H1 (cell line): ENCODE results near the gene RASGRP3. TPM values are rescaled to one million over a fixed set of nuclear protein-coding genes. Genes with fewer than 3 reads are reported as not detected.

Experiments
- CTCF ChIA-PET: fragments of 300-600 bp; sonication (Branson Sonifier 250); formaldehyde crosslinking; loops from one replicate; lab custom pipeline; 2021; ENCODE audit not compliant: partially characterized antibody; lab: Charles Lee
- POLR2A ChIA-PET: fragments of 300-600 bp; sonication (Branson Sonifier 250); formaldehyde crosslinking; loops from one replicate; lab custom pipeline; 2021; ENCODE audit warnings: inconsistent platforms; ENCODE audit not compliant: partially characterized antibody; lab: Charles Lee
- DNase-seq, 2 experiments: peaks; one replicate each; pipeline versions ENCODE4 v3.0.0 to v3.0.0-alpha.2; 2010 to 2022; ENCODE audit warnings: low spot score in 2 of 2, low read depth in 1 of 2, mixed read lengths in 1 of 2
- FAIRE-seq: peaks from 2 replicates; lab custom pipeline; 2011; peaks lifted over from hg19 to GRCh38; lab: Jason Lieb, UNC
- H2AFZ ChIP-seq: 2 replicates; pipeline ENCODE4 v1.8.1; 2012; ENCODE audit warnings: low read length, inconsistent platforms
- H2AK5ac ChIP-seq: 2 replicates; pipeline ENCODE4 v1.6.1; 2013; ENCODE audit warnings: low read depth, low read length
- H2BK120ac ChIP-seq: replicated peaks from 2 replicates; pipeline ENCODE3; 2013; ENCODE audit warnings: low read depth, low read length, inconsistent platforms
- H2BK12ac ChIP-seq: 2 replicates; pipeline ENCODE4 v1.6.1; 2013; ENCODE audit warnings: low read depth, low read length
- H2BK15ac ChIP-seq: 2 replicates; pipeline ENCODE4 v1.6.1; 2013; ENCODE audit warnings: low read length
- H2BK20ac ChIP-seq: 2 replicates; pipeline ENCODE4 v1.6.1; 2013; ENCODE audit warnings: low read length
- H2BK5ac ChIP-seq: 2 replicates; pipeline ENCODE4 v1.6.1; 2013; ENCODE audit warnings: low read depth, low read length
- H3K14ac ChIP-seq: 2 replicates; pipeline ENCODE4 v1.6.1; 2013; ENCODE audit warnings: inconsistent platforms; ENCODE audit not compliant: insufficient read length
- H3K18ac ChIP-seq: 2 replicates; pipeline ENCODE4 v1.6.1; 2013; ENCODE audit warnings: low read length; ENCODE audit errors: extremely low read depth
- H3K23ac ChIP-seq: 2 replicates; pipeline ENCODE4 v1.6.1; 2013; ENCODE audit warnings: inconsistent platforms; ENCODE audit not compliant: insufficient read length
- H3K23me2 ChIP-seq: 2 replicates; pipeline ENCODE4 v1.6.1; 2013; ENCODE audit warnings: low read depth, low read length
- H3K27ac ChIP-seq: 2 replicates; pipeline ENCODE4 v1.6.1; 2011; ENCODE audit warnings: low read depth, low read length, inconsistent platforms
- H3K27me3 ChIP-seq, 4 experiments: replicated peaks in 1 of 4; 1 replicate in 1 of 4; 2 replicates in 3 of 4; pipeline versions ENCODE4 v1.6.1 to v1.8.1; 2011 to 2013; ENCODE audit warnings: low read length in 3 of 4, mild to moderate bottlenecking in 3 of 4, inconsistent platforms in 2 of 4, mixed read lengths in 2 of 4, moderate library complexity in 1 of 4; ENCODE audit not compliant: control insufficient read depth in 3 of 4, insufficient read depth in 3 of 4; ENCODE audit errors: extremely low read depth in 1 of 4
- H3K36me3 ChIP-seq, 4 experiments: 2 replicates each; pipeline versions ENCODE4 v1.6.1 to v1.8.1; 2011 to 2013; ENCODE audit warnings: mild to moderate bottlenecking in 4 of 4, low read length in 3 of 4, moderate library complexity in 2 of 4, control low read depth in 1 of 4, inconsistent platforms in 1 of 4; ENCODE audit not compliant: insufficient read depth in 4 of 4, control insufficient read depth in 2 of 4
- H3K4ac ChIP-seq: replicated peaks from 2 replicates; pipeline ENCODE3; 2013; ENCODE audit warnings: low read length, low read depth, mixed read lengths, inconsistent platforms; ENCODE audit not compliant: insufficient read length
- H3K4me1 ChIP-seq, 4 experiments: replicated peaks in 1 of 4; 1 replicate in 1 of 4; 2 replicates in 3 of 4; pipeline versions ENCODE4 v1.6.1 to v1.8.1; 2011 to 2013; ENCODE audit warnings: low read length in 3 of 4, inconsistent platforms in 2 of 4, mixed read lengths in 1 of 4; ENCODE audit not compliant: insufficient read depth in 4 of 4, control insufficient read depth in 3 of 4
- H3K4me2 ChIP-seq, 2 experiments: 2 replicates each; pipeline versions ENCODE4 v1.6.1 to v1.8.1; 2011 to 2013; ENCODE audit warnings: low read depth in 2 of 2, low read length in 2 of 2, control low read depth in 1 of 2, inconsistent platforms in 1 of 2, mild to moderate bottlenecking in 1 of 2; ENCODE audit not compliant: insufficient read depth in 1 of 2
- H3K4me3 ChIP-seq, 4 experiments: fragments of 200-600, 300-600 bp in 1 of 4; sonication (generic), shearing (Covaris generic), sonication (Bioruptor Twin) in 1 of 4; 2 replicates each; pipeline versions ENCODE4 v1.5.1 to v1.8.1; 2011 to 2016; ENCODE audit warnings: low read length in 4 of 4, low read depth in 3 of 4, control low read depth in 2 of 4, inconsistent platforms in 2 of 4, mild to moderate bottlenecking in 2 of 4, mixed read lengths in 1 of 4, moderate library complexity in 1 of 4; ENCODE audit not compliant: insufficient read depth in 2 of 4; ENCODE audit errors: extremely low read depth in 1 of 4
- H3K56ac ChIP-seq: replicated peaks from 2 replicates; pipeline ENCODE3; 2013; ENCODE audit warnings: low read depth, mild to moderate bottlenecking, mixed read lengths, low read length, inconsistent platforms; ENCODE audit not compliant: insufficient read length
- H3K79me1 ChIP-seq: 2 replicates; pipeline ENCODE4 v1.6.1; 2013; ENCODE audit warnings: low read depth, low read length, control low read depth
- H3K79me2 ChIP-seq, 2 experiments: 2 replicates each; pipeline versions ENCODE4 v1.6.1 to v1.8.1; 2012 to 2013; ENCODE audit warnings: low read length in 2 of 2, mild to moderate bottlenecking in 2 of 2, inconsistent platforms in 1 of 2; ENCODE audit not compliant: insufficient read depth in 2 of 2, control insufficient read depth in 1 of 2
- H3K9ac ChIP-seq, 4 experiments: replicated peaks in 1 of 4; 1 replicate in 1 of 4; 2 replicates in 3 of 4; pipeline versions ENCODE4 v1.6.1 to v1.8.1; 2011 to 2013; ENCODE audit warnings: low read depth in 3 of 4, low read length in 3 of 4, control low read depth in 2 of 4, mild to moderate bottlenecking in 2 of 4, moderate library complexity in 2 of 4, inconsistent platforms in 1 of 4; ENCODE audit errors: extremely low read depth in 1 of 4
- H3K9me3 ChIP-seq, 2 experiments: 2 replicates each; pipeline versions ENCODE4 v1.6.1 to v1.8.1; 2012 to 2013; ENCODE audit warnings: mild to moderate bottlenecking in 2 of 2, moderate library complexity in 2 of 2, control low read depth in 1 of 2, inconsistent platforms in 1 of 2, low read depth in 1 of 2, low read length in 1 of 2, mixed read lengths in 1 of 2; ENCODE audit not compliant: insufficient read depth in 2 of 2
- H4K20me1 ChIP-seq, 2 experiments: replicated peaks in 1 of 2; 2 replicates each; pipeline versions ENCODE3 to v1.8.1; 2011 to 2013; ENCODE audit warnings: inconsistent platforms in 2 of 2, low read length in 2 of 2, mild to moderate bottlenecking in 1 of 2; ENCODE audit not compliant: insufficient read depth in 2 of 2, control insufficient read depth in 1 of 2
- H4K5ac ChIP-seq: 2 replicates; pipeline ENCODE4 v1.6.1; 2013; ENCODE audit warnings: low read length, low read depth, mixed read lengths, inconsistent platforms; ENCODE audit not compliant: insufficient read length
- H4K8ac ChIP-seq: 2 replicates; pipeline ENCODE4 v1.8.0; 2013; ENCODE audit warnings: mild to moderate bottlenecking, moderate library complexity, low read length, inconsistent platforms; ENCODE audit not compliant: insufficient read depth; ENCODE audit errors: extremely low read depth
- H4K91ac ChIP-seq: replicated peaks from 2 replicates; pipeline ENCODE3; 2013; ENCODE audit warnings: low read length, mixed read lengths, inconsistent platforms; ENCODE audit not compliant: insufficient read length
- BCL11A ChIP-seq, 2 experiments: IDR thresholded peaks; one replicate each; pipeline ENCODE4 v1.6.1; 2011; ENCODE audit warnings: low read depth in 2 of 2, low read length in 2 of 2, mild to moderate bottlenecking in 2 of 2
- CHD1 ChIP-seq: IDR thresholded peaks from 2 replicates; pipeline ENCODE4 v1.6.1; 2012; ENCODE audit warnings: low read depth, low read length, improper control_type of control experiment
- EGR1 ChIP-seq: IDR thresholded peaks from 2 replicates; pipeline ENCODE4 v1.6.1; 2011; ENCODE audit warnings: low read depth, low read length, borderline replicate concordance
- EZH2 ChIP-seq: fragments of 200-600 bp; sonication (generic); IDR thresholded peaks from 2 replicates; pipeline ENCODE4 v1.7.1; 2012; ENCODE audit warnings: low read depth, mild to moderate bottlenecking, moderate library complexity, low read length, inconsistent platforms; ENCODE audit not compliant: severe bottlenecking
- GABPA ChIP-seq: IDR thresholded peaks from 2 replicates; pipeline ENCODE4 v1.6.1; 2011; ENCODE audit warnings: mild to moderate bottlenecking, low read length, moderate library complexity, borderline replicate concordance; ENCODE audit not compliant: insufficient read depth
- HDAC2 ChIP-seq, 2 experiments: fragments of 300-600 bp in 1 of 2; sonication (generic) in 1 of 2; IDR thresholded peaks; 2 replicates each; pipeline ENCODE4 v1.6.1; 2011 to 2012; ENCODE audit warnings: low read depth in 2 of 2, low read length in 2 of 2, mild to moderate bottlenecking in 2 of 2, moderate library complexity in 2 of 2, borderline replicate concordance in 1 of 2, inconsistent platforms in 1 of 2
- KDM5A ChIP-seq: fragments of 200-600 bp; IDR thresholded peaks from 2 replicates; pipeline ENCODE4 v1.7.1; 2012; ENCODE audit warnings: mild to moderate bottlenecking, low read length, inconsistent platforms, mixed read lengths
- NANOG ChIP-seq: IDR thresholded peaks from 2 replicates; pipeline ENCODE4 v1.6.1; 2011; ENCODE audit warnings: low read length, low read depth, mild to moderate bottlenecking, inconsistent platforms; ENCODE audit not compliant: insufficient read depth, poor library complexity, severe bottlenecking
- RFX5 ChIP-seq: IDR thresholded peaks from 2 replicates; pipeline ENCODE4 v1.6.1; 2011; ENCODE audit warnings: low read depth, low read length, improper control_type of control experiment, borderline replicate concordance
- RNF2 ChIP-seq: fragments of 200-900, 300-1000 bp; sonication (generic); IDR thresholded peaks from 2 replicates; pipeline ENCODE4 v1.7.1; 2016; ENCODE audit warnings: borderline replicate concordance, low read depth, mild to moderate bottlenecking, antibody characterized with exemption, low read length; ENCODE audit not compliant: poor library complexity, severe bottlenecking; ENCODE audit errors: missing control alignments
- TEAD4 ChIP-seq: IDR thresholded peaks from 2 replicates; pipeline ENCODE4 v1.6.1; 2012; ENCODE audit warnings: low read depth, low read length, inconsistent platforms, mixed read lengths
- YY1 ChIP-seq: IDR thresholded peaks from 2 replicates; pipeline ENCODE4 v1.6.1; 2011; ENCODE audit warnings: low read depth, mild to moderate bottlenecking, low read length
- WGBS, 2 experiments: shearing (Covaris generic) in 1 of 2; methylation state at CpG; one replicate each; pipeline versions ENCODE4 v1.1.6 to v1.1.7; 2013 to 2015; ENCODE audit warnings: low lambda C conversion rate in 2 of 2, mixed read lengths in 2 of 2, inconsistent platforms in 1 of 2, low coverage in 1 of 2, missing lambda C conversion rate in 1 of 2; ENCODE audit not compliant: insufficient replicate concordance in 2 of 2, insufficient coverage in 1 of 2, insufficient read length in 1 of 2; ENCODE audit errors: extremely low coverage in 1 of 2, missing lambda C conversion rate in 1 of 2; 5-methylcytosine and 5-hydroxymethylcytosine counted together
- polyA plus RNA-seq, 7 experiments: library from polyadenylated mRNA; depleted of rRNA in 3 of 7; stranded (reverse) in 5 of 7; unstranded in 2 of 7; fragments of >200 nt in 5 of 7; fragments of 200-250 nt in 2 of 7; gene quantifications; 1 replicate in 5 of 7; 2 replicates in 1 of 7; 4 replicates in 1 of 7; pipeline versions ENCODE4 v1.2.1 to v1.2.3, GENCODE V29; 2011 to 2013; ENCODE audit warnings: missing spikeins in 2 of 7, mixed read lengths in 2 of 7
- total RNA-seq: library from RNA; stranded (reverse); fragmentation: NEBNext Ultra II Directional; extraction: Animal tissue kit (Norgen Biotek cat#: 25700); gene quantifications from 2 replicates; pipeline ENCODE4 v1.2.1, GENCODE V29; 2021
- TF ChIP-seq, protein P1 (sequence below): IDR thresholded peaks from 2 replicates; pipeline ENCODE4 v1.6.1; 2012; ENCODE audit warnings: inconsistent platforms

Gene RASGRP3
- total and polyA plus RNA-seq, 2 of the 8 experiments (the other 6 are each of a cell fraction or from before 2014, with no cell fraction given): 0.06 TPM; not detected in 1

DNA sequence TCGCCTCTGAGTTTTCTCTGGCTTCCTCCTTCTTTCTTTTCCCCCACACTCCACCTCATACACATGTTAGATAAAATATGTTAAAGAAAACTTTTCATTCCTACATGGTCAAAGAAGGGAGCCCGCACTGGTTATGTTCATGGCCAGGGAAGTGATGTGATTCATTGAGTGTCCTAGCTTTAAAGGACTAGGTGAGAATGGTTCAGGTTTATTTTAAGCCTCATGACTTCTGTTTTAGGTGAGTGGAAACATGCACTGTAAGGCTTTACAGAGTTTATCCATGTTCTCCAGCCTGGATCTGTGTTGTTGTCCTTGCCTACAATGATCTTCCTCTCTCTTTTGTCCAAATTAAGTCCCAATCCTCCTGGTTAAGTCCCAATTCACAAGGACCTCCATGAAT, 56.5 kb downstream of the RASGRP3 start:
- FAIRE-seq: no peak
- no peak overlapping the region for H2BK120ac ChIP-seq
- no peaks in the 10 kb centered on the region for H3K4me1 ChIP-seq
- H3K9me3 ChIP-seq: no peaks in the 10 kb centered on the region
- no peak overlapping the region for H2BK12ac ChIP-seq
- POLR2A ChIA-PET: no interaction called here
- H2BK5ac ChIP-seq: no peak overlapping the region
- H4K91ac ChIP-seq: no peak overlapping the region
- DNase-seq: no peak
- H3K14ac ChIP-seq: no peak overlapping the region
- no peak overlapping the region for H2BK20ac ChIP-seq
- 93% methylated on average over 2 of the region's 2 CpGs; no CpG with 5 or more reads in 1 of the 2 experiments for WGBS, 2 experiments
- H4K8ac ChIP-seq: no peak overlapping the region
- no peak overlapping the region for H3K9ac ChIP-seq
- H3K4me2 ChIP-seq: no peak overlapping the region
- H3K27ac ChIP-seq: no peak overlapping the region
- no peak overlapping the region for H3K4ac ChIP-seq
- no peak overlapping the region for H2AFZ ChIP-seq
- H4K20me1 ChIP-seq: no peaks in the 10 kb centered on the region
- H3K79me1 ChIP-seq: no peaks in the 10 kb centered on the region
- no peak overlapping the region for H2BK15ac ChIP-seq
- no peak overlapping the region for H3K56ac ChIP-seq
- H4K5ac ChIP-seq: no peak overlapping the region
- H3K36me3 ChIP-seq: no peaks in the 10 kb centered on the region
- no peak overlapping the region for H3K23ac ChIP-seq
- H2AK5ac ChIP-seq: no peak overlapping the region
- no peaks in the 10 kb centered on the region for H3K79me2 ChIP-seq
- H3K18ac ChIP-seq: no peak overlapping the region
- no peak overlapping the region for H3K4me3 ChIP-seq
- no peaks in the 10 kb centered on the region for H3K23me2 ChIP-seq
- CTCF ChIA-PET: no interaction called here
- no peaks in the 10 kb centered on the region for H3K27me3 ChIP-seq
- no peak for TF ChIP-seq GABPA
- no peak for TF ChIP-seq YY1
- no peak for TF ChIP-seq RFX5
- TF ChIP-seq TEAD4: no peak
- TF ChIP-seq, protein P1, sequence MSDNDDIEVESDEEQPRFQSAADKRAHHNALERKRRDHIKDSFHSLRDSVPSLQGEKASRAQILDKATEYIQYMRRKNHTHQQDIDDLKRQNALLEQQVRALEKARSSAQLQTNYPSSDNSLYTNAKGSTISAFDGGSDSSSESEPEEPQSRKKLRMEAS: no peak
- no peak for TF ChIP-seq BCL11A (IDR thresholded peaks at IDR 0.05; ENCODE audit: low read depth in 2 of 2, low read length in 2 of 2)
- no peak for TF ChIP-seq RNF2
- no peak for TF ChIP-seq EGR1
- no peak for TF ChIP-seq HDAC2 (IDR thresholded peaks at IDR 0.05; ENCODE audit: borderline replicate concordance in 1 of 2, low read depth in 2 of 2, low read length in 2 of 2)
- no peak for TF ChIP-seq CHD1
- TF ChIP-seq KDM5A: no peak
- TF ChIP-seq EZH2: no peak
- no peak for TF ChIP-seq NANOG
